NCI-H748 treated with DMSO at 0.1 percent for 48 hours (cell line): ENCODE results near the gene NUP62.

ENCODE experiments used
- DNase-seq: peaks from one replicate; lab custom pipeline; 2025; lab: John Stamatoyannopoulos, UW

Gene NUP62

DNA sequence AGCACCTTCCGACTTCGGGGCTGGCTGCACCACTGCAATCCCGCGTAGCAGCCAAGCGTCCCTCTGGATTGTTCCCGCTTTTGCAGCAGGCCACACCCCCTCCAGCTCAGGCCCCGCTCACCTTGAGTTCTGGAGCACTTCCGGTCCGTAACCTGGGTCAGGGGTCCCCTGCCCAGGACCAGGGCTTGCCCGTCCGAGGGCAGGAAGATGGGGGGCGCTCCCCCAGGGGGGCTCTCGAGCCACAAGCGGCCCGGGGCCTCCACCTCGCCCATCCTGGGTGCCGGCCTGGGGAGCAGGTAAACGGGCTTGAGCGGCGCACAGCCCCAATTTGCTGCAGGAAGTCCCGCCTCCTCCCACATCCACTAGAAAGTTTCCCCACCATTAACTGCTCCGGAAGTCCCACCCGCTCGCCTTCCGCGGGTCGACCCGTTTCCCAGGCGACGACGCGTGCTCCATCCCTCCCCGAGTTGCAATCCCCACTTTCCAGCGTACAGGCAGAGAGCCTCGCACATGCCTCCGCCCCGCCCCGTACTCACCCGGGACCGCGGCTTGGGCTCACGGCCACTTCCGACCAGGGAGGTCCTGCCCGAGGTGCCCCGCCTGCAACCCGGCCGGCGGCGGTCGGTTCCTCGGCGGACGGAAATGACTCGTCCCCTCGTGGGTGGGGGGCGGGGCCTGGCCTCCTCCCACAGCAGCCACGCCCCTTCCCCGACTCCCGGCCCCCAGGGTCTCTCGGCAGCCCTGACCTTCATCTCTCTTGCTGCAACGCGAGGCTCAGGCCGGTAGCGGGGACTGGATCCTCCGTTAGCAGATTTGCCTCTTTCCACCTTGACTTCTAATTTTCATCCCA, 62.1 kb downstream of the NUP62 start, which contains the start of gene PNKP:
Gene PNKP, minus strand, starts transcription at position 644 of the 850 bp plus-strand sequence. Its CDS starts 372 bp downstream, at position 272.
- DNase-seq = peak; percentile 93

GRCh38 chr19:49864890-49865289, 64.4 kb downstream of the NUP62 start:
- DNase-seq = no peak

DNA sequence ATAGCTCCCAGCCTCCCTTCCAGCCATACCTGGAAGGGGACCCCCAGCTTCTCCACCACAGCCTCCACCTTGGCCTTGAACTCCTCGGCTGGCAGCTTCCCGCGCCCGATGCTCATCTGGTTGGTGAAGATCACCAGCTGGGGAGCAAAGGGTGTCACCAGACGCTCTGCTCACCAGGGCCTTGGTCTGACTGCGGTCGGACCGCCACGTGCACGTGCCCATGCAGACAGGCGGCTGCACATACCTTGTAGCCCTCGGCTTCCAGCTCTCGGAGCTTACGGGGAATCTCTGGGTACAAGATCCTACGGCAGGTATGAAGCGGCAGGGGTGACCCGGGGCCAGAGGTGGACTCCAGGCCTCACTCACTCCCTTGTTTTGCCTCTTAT, 65.4 kb downstream of the NUP62 start:
- DNase-seq = no peak

DNA sequence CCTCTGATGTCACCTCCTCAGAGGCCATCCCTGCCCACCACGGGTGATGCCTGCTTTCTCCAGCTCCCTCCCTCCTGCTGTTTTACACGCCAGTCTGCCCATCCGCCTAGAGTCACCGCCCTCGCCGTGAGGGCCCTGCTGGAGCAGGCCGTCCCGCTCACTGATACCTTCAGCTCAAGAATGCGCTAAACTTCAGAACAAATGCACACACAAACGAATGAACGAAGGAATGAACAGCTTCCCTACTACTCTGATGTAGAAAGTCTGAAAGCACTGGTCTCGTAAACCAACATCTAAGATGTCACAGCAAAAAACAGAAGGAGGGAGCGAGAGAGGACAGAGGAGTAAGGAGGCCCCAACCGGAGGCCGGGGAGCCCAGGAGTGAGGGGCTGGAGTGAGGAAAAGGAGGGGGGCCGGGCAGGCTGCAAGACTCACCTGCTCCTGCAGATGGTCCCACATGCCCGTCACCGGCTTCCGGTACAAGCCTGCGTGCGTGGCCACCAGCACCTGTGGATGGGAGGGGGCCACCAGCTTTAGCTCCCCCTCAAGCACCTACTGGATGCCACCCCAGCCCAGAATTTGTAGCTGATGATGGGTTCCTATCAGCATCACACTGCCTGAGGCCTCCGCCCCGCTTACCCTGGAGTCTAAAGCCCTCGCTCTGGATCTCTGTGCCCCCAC, 65.9 kb downstream of the NUP62 start:
- DNase-seq = no peak

GRCh38 chr19:49862391-49863253, 66.7 kb downstream of the NUP62 start:
- DNase-seq = no peak

GRCh38 chr19:49861541-49862378, 67.5 kb downstream of the NUP62 start:
- no peak for DNase-seq

DNA sequence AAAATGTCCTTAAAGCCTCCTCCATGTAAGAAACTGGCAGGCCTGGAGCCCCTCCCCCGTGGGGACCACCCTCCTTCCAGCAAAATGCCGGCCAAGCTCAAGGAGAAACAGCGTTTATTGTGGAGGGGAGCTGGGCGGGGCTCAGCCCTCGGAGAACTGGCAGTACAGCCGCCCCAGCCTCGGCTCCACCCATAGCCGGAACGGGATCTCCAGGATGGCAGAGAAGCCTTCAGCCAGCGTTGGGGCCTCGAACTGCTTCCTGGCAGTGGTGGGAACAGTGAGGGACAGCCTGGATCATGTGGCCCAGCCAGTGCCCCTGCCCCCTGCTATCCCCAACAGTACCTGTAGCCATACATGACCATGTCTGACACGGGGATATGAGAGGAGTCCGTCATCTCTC, 68.2 kb downstream of the NUP62 start:
- DNase-seq = no peak

DNA sequence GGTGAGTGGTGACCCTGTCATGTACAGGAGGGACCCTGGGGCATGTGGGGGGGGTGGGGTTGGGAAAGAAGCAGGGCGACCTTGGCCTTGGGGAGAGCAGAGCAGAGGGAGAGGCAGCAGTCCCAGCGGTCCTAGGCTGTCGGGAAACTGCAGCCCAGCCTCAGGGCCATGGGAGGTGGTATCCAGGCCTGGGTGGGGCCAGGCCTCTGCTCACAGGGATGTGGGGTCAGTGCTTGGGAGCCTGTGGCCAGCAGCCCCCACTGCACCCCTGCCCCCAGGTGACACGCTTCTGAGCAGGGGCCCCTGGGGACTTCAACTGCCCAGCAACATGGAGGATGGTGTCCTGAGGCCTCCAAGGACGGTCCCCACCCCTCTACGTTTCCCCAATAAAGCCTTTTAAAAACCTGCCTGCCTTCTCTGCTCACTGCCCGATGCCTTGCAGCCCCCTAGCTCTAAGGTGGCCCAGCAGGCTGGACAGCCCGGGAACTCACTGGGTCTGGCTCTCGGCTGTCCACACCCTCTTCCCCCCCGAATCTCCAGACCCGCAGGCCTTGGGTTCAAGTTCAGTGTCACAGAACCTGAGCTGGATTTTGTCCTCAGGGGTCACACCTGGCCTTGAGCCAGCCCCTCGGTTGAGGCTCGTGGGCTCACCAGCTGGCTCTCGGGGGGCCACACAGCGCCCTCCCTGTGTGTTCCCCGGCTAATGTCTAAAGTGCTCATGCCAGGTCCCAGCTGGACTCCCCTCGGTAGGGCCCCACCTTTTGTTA, 68.8 kb downstream of the NUP62 start:
- no peak for DNase-seq

- DNase-seq = no peak
These were observed 69.5 kb downstream of the NUP62 start for GRCh38 chr19:49859682-49860335.

- no peak for DNase-seq
These were observed 71.0 kb downstream of the NUP62 start for GRCh38 chr19:49858088-49858985.

DNA sequence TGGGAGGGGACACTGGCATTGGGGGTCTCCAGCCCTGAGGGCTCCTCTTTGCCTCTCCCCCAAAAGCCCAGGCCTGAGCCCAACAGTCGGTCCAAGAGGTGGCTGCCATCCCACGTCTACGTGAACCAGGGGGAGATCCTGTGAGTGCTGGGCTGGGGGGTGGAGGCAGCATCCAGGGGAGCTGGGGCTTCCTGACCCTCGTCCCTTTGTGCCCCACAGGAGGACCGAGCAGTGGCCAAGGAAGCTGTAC, 71.5 kb downstream of the NUP62 start:
- DNase-seq = no peak

- DNase-seq = no peak
These were observed 72.1 kb downstream of the NUP62 start for GRCh38 chr19:49857061-49857837.
